Cerebellar cortex (tissue), 1 donor: ENCODE results near the gene CCDC15.
"Not testable (repeated sequence)": the region's sequence is repeated elsewhere in the genome, so short reads cannot be mapped to it uniquely, and the experiment has no call there.

Source experiments
- DNase-seq: peaks from one replicate; pipeline ENCODE4 v3.0.0-alpha.2; 2015; ENCODE audit warnings: low spot score

Gene CCDC15

DNA sequence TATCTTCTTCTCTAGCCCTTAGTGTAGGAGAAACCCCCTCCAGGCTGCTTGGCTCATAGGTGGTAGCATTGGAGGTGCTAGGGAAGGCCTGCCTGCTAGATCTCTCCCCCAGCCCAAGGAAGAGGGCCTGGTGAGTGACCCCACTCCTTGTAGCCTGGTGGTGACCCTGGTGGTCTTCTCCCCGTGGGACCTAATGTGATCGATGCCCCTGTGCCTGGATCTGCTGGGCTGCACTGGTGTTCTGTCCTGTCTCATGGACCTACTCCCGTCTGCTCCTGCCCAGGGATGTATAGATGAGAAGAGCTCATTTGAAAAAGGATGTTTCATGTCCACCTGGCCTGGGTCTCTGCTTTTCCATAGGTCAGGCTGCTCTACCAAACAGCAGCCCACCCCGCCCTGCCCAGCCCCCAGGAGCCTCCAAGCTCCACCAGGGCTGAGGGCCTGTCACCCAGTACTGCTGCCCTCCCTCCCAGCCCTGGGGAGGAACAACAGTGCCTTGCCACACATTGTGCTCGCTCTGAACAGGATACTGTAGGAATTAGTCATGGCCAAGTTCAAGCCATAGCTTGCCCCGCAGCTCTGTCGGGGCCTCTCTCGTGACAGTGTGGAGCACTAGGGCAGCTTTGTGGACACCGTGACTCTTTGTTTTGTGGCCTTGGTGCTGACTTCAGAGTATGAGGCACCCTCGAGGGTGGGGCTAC, 128.8 kb downstream of the CCDC15 start:
- DNase-seq, result no peak

DNA sequence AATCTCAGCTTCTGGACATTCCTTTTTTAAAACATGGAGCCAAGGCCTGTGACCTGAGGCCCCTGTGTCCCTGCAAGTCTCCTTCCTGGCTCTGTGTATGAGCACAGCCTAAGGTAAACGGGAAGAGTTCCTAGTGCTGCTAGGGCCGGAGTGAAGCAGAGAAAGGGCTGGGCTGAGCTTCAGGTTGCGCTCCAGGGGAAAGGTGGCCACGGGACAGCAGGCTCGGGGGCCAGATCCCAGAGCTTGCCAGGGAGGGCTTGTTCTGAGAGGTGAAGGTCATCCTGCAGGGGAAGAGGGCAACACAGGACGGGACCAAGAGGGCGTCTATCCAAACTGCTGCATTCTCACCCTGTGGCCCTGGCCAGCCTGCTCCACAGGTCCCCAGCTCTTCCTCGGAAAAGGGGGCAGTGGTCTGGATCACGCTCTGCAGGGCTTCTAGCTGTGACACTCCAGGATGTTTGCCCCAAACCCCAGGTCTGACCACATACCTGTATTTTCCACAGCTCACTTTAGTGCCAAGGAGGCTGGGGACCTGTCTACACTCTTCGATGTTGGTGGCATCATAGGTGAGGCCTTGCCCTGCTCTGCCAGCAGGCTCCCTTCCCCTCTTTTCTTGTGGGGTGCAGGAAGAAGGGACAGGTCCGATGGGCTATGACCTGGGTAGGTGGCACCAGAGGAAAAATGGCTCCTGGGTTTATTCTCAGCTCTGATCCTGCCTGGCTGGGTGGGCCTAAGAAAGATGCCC, 129.5 kb downstream of the CCDC15 start:
- no peak for DNase-seq

DNA sequence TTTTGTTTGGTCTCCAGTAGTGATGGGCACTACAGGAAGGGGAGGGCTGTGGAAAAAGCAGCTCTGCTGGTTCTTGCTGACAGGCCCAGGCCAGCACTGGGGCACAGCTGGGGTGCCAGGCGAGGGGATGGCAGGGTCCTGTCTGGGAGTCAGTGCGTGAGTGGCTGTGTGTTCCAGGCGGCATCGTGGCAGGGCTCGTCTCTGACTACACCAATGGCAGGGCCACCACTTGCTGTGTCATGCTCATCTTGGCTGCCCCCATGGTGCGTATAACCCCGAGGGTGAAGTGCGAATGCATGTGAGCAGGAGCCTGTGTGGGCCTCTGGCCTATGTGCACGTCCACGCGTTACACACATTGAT, 130.0 kb downstream of the CCDC15 start:
- DNase-seq, result no peak

DNA sequence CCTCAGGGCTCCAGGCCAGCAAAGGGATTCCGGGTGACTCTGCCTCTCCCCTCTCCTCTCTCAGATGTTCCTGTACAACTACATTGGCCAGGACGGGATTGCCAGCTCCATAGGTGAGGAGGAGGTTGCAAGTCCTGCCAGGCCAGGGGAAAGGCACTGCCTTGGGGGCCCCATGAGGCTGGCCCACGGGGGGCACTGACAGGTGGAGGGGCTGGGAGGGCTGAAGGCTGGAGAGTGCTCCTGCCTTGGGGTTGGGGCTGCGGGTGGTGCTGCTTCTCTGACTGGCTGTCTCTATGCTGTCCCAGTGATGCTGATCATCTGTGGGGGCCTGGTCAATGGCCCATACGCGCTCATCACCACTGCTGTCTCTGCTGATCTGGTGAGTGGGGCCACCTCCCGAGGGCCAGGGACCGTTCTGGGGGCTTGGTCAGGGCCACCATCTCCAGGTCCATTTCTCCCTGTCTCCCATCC, 130.8 kb downstream of the CCDC15 start:
- DNase-seq, result no peak

GRCh38 chr11:125085301-125086081, 131.5 kb downstream of the CCDC15 start:
- no peak for DNase-seq

DNA sequence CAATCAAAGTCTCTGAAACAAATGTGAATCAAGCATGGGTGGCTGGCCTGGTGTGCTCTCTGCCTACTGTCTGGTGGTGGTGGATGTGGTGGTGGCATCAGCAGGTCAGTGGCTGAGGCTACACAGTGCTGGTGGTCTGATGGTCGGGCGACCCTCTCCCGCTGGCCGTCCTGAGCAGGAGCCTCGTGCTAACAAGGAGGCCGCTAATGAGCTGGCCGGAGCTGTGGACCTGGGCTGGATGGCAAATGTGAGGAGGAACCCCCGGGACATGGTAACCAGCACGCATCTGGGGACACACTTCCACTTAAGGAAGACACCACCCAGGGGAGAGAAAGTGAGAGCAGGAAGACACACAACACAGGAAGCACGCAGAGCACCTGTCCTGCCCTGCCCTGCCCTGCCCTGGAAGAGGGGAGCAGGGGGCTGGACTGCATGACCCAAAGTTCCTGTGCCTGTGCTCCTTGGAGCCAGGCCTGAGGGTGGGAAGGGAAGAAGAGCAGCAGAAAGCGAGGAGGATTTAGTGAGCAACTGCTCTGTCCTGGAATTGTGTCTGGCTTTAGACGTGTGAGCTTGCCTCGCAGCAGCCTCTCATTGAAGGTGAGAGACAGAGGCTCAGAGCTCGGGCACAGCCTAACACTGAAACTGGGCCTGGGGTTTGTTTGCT, 132.8 kb downstream of the CCDC15 start:
- DNase-seq, result no peak

GRCh38 chr11:125088123-125088522, 134.1 kb downstream of the CCDC15 start:
- no peak for DNase-seq

DNA sequence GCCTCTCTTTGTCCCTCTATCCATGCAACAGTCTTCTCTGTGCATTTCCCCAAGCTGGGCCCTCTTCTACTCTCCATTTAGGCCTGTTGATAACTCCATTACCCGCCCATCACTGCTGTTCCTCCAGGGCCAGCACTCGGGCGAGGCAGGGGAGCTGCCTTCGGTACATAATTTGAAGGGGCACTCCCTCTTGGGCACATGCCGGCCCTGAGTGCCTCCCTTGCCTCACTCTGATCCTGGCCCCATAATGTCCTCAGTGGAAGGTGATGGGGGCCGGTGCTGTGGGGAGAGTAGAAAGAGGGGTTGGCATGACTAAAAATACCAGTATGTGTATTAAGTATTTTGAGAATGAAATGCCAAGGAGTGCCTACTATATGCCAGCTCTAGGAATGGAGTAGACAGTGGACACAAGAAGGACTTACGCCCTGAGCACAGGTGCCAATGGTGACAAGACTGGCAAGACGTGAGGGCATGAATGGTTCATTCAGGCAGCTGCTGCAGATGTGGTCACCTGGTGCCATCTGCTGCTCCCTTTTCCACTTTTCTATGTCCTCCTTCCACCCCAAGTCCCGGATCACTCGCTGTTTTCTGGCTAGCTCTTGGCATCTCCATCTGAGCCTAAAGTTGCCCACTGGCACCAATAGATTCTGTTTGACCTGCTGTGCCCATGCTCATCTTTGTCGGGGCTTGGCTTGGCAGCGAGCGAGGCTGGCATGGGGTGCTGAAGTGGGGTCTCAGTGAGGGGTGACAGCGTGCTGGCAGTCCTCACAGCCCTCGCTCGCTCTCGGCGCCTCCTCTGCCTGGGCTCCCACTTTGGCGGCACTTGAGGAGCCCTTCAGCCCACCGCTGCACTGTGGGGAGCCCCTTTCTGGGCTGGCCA, 134.8 kb downstream of the CCDC15 start:
- no peak for DNase-seq

GRCh38 chr11:125089481-125089880, 135.5 kb downstream of the CCDC15 start:
- DNase-seq, result not testable (repeated sequence)

DNA sequence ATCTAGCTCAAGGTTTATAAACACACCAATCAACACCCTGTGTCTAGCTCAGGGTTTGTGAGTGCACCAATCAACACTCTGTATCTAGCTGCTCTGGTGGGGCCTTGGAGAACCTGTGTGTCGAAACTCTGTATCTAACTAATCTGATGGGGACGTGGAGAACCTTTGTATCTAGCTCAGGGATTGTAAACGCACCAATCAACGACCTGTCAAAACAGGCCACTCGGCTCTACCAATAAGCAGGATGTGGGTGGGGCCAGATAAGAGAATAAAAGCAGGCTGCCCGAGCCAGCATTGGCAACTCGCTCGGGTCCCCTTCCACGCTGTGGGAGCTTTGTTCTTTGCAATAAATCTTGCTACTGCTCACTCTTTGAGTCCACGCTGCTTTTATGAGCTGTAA, 136.1 kb downstream of the CCDC15 start:
- not testable (repeated sequence) for DNase-seq

DNA sequence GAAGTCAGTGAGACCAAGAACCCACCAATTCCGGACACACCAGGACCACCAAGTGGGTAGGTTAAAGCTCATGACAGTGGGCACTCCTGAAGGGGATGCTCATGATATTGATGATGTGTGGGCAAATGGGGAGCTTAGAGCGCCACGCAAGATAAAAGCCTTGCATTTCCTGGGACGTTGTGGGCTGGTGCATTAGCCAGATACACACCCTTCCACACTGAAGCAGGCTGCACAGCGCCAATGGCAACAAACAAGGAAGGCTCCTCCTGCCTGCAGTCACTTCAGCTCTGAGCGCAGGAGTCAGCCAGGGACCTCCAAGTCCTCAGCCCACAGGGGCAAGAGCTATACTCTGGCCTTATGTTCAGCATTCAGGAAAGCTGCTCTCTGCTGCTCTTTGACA, 136.8 kb downstream of the CCDC15 start:
- DNase-seq, result no peak
